Transverse colon (tissue), 4 donors: ENCODE data around the gene FLT4.

ENCODE experiments used
- EP300 ChIP-seq: sonication (generic); formaldehyde crosslinking; IDR thresholded peaks from one replicate; pipeline ENCODE4 v1.6.1; 2017; ENCODE audit warnings: antibody characterized with exemption, low read depth
- POLR2A ChIP-seq: fragments of 450-650 bp; IDR thresholded peaks from one replicate; pipeline ENCODE4 v1.6.1; 2016; ENCODE audit warnings: antibody characterized with exemption, mild to moderate bottlenecking, moderate library complexity
- POLR2AphosphoS5 ChIP-seq, 3 donors: sonication (generic); formaldehyde crosslinking; IDR thresholded peaks; one replicate each; pipeline ENCODE4 v1.6.1; 2016; ENCODE audit warnings: antibody characterized with exemption in 3 of 3
- TF ChIP-seq, protein P1 (sequence below), 5 experiments: fragments of 200-600 bp in 3 of 5; fragments of 450-650 bp in 2 of 5; sonication (generic) in 3 of 5; IDR thresholded peaks; 1 replicate in 2 of 5; 2 replicates in 3 of 5; pipeline ENCODE4 v1.5.1; 2016 to 2017; ENCODE audit warnings: antibody characterized with exemption in 5 of 5, inconsistent platforms in 3 of 5, mild to moderate bottlenecking in 2 of 5, moderate library complexity in 1 of 5

DNA sequence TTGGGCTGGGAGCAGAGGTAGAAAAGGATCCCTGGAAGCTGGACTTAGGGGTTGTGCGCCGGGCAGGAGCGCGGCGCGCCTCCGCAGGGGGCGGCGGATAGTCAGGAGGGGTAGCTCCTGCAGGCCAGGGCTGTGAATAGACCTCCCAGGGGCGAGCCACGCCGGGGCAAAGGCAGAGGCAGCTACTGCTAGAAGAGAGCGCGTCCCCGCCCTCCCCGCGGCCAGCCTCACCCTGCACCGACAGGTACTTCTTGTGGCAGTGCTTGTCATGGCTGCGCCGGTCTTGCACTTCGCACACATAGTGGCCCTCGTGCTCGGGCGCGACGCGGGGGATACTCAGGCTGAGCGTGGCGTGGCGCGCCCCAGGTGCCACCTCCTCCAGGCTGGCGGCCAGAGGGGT, 28.1 kb downstream of the FLT4 start:
- TF ChIP-seq, protein P1, sequence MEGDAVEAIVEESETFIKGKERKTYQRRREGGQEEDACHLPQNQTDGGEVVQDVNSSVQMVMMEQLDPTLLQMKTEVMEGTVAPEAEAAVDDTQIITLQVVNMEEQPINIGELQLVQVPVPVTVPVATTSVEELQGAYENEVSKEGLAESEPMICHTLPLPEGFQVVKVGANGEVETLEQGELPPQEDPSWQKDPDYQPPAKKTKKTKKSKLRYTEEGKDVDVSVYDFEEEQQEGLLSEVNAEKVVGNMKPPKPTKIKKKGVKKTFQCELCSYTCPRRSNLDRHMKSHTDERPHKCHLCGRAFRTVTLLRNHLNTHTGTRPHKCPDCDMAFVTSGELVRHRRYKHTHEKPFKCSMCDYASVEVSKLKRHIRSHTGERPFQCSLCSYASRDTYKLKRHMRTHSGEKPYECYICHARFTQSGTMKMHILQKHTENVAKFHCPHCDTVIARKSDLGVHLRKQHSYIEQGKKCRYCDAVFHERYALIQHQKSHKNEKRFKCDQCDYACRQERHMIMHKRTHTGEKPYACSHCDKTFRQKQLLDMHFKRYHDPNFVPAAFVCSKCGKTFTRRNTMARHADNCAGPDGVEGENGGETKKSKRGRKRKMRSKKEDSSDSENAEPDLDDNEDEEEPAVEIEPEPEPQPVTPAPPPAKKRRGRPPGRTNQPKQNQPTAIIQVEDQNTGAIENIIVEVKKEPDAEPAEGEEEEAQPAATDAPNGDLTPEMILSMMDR (IDR thresholded peaks at IDR 0.05): no peak
- TF ChIP-seq POLR2A: no peak
- no peak for TF ChIP-seq POLR2AphosphoS5 (IDR thresholded peaks at IDR 0.05)
- TF ChIP-seq EP300: no peak
